ENCODE results near the gene MKNK1.

Gene MKNK1

DNA sequence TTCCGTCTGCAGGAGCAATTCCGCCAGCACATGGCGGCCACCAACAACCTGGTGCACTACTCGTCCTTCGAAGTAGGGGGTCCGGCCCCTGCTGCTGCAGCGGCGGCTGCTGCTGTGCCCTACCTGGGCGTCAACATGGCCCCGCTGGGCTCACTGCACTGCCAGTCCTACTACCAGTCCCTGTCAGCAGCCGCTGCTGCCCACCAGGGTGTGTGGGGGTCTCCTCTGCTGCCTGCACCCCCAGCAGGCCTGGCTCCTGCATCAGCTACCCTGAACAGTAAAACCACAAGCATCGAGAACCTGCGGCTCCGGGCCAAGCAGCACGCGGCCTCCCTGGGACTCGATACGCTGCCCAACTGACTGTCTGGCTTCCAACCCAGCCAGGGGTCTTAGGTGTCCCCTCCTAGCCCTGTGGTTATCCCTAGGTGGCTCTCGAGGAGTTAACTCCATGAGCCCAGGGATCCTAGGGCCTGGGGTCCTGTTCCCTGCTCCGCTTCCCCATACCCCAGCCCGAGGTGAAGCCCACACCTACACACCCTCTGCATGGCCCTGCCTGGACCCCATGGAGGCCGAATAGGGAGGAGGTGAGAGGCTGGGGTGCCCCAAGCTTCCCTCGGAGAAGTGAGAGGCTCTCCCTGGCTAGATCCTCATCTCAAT, 91.8 kb downstream of the MKNK1 start:
- POLR2A ChIA-PET: no interaction called here
- CTCF ChIA-PET: interaction anchor here (0.8 to 4.7 kb wide), 3 partner anchors 16 to 36 kb away, joined by 3 to 41 read pairs (median 4); no protein-coding TSS in a partner anchor
- H3K4me3 ChIP-seq (ENCODE audit: low read depth, low read length): no peak overlapping the region
- TF ChIP-seq CTCF (IDR thresholded peaks at IDR 0.05; ENCODE audit: insufficient read depth, low read length, missing control alignments): no peak
- DNase-seq (ENCODE audit: low read depth, low spot score): no peak

DNA sequence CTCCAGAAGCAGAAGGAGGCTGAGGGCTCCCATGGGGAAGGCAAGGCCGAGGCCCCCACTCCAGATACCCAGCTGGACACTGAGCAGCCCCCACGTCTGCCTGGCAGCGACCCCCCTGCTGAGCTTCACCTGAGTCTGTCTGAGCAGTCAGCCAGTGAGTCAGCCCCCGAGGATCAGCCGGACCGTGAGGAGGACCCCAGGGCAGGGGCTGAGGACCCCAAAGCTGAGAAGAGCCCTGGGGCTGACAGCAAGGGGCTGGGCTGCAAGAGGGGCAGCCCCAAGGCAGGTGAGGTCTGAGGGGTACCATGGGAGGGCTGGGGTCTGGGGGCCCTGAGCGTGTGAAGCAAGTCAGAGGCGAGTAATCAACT, 93.1 kb downstream of the MKNK1 start:
- ChIA-PET POLR2A (interaction anchor here (0.6 kb wide), 1 partner anchor 22 kb away, joined by 3 read pairs; no protein-coding TSS in a partner anchor), CTCF (interaction anchor here (4.7 kb wide), 1 partner anchor 17 kb away, joined by 41 read pairs; no protein-coding TSS in a partner anchor)
- DNase-seq (ENCODE audit: low read depth, low spot score): no peak
- no peak for TF ChIP-seq CTCF (IDR thresholded peaks at IDR 0.05; ENCODE audit: insufficient read depth, low read length, missing control alignments)
- H3K4me3 ChIP-seq (ENCODE audit: low read depth, low read length): no peak overlapping the region

DNA sequence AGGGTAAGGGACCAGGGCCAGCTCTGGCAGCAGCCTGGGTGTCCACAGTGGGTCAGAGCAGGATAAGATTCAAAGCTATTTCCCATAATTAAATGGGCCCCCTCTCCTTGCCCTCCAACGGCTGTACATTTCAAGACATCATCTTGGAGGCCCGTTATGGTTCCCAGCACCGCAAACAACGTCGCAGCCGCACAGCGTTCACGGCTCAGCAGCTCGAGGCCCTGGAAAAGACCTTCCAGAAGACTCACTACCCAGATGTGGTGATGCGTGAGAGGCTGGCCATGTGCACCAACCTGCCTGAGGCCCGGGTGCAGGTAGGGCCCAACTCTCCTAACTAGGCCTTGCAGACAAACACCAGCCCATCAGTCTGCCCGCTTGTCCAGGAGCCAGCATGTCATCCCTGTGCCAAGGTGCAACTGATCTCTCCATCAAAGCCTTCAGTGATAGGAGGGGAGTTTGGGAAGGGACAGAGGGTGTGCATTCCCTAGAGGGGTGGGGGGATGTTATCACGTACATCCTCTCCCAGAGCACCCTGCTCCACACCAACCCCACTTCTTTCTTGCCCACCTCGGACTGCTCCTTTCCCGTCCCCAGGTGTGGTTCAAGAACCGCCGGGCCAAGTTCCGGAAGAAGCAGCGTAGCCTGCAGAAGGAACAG, 93.6 kb downstream of the MKNK1 start:
- H3K4me3 ChIP-seq (ENCODE audit: low read depth, low read length): no peak overlapping the region
- CTCF ChIA-PET: interaction anchor here (0.8 to 4.7 kb wide), 2 partner anchors 9 to 17 kb away, joined by 4 to 41 read pairs; no protein-coding TSS in a partner anchor
- TF ChIP-seq CTCF (IDR thresholded peaks at IDR 0.05; ENCODE audit: insufficient read depth, low read length, missing control alignments): no peak
- POLR2A ChIA-PET: no interaction called here
- no peak for DNase-seq (ENCODE audit: low read depth, low spot score)

DNA sequence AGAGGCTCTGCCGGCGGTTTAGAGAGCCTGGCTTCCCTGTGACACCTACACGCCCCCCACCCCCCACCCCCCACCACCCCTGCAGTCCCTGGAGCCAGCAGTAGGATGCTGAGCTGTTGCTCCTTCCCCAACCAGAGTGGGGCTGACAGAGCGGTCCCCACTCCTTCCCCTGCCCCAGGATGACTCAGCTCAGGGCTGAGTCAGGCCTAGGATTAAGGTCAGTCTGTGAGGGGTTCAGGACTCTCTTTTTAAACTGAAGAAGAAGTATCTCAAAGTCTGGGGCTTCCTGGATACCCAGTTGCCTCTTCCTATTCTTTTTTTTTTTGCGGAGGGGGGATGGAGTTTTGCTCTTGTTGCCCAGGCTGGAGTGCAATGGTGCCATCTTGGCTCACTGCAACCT, 95.3 kb downstream of the MKNK1 start:
- CTCF ChIA-PET: interaction anchor here (0.7 to 3.2 kb wide), 5 partner anchors 9 to 61 kb away, joined by 3 to 12 read pairs (median 5); no protein-coding TSS in a partner anchor
- TF ChIP-seq CTCF (IDR thresholded peaks at IDR 0.05; ENCODE audit: insufficient read depth, low read length, missing control alignments): no peak
- POLR2A ChIA-PET: no interaction called here
- no peak overlapping the region for H3K4me3 ChIP-seq (ENCODE audit: low read depth, low read length)
- DNase-seq (ENCODE audit: low read depth, low spot score): no peak
